Loucy (cell line): ENCODE data around the gene BPIFB4.

Source experiments
- H2AFZ ChIP-seq: fragments of 200-600 bp; sonication (generic); 2 replicates; pipeline ENCODE4 v1.6.0; 2016; ENCODE audit warnings: antibody characterized with exemption, mild to moderate bottlenecking, low read length, moderate library complexity
- H3F3A ChIP-seq: fragments of 200-600 bp; 2 replicates; pipeline ENCODE4 v1.6.0; 2016; ENCODE audit warnings: antibody characterized with exemption, low read depth, mild to moderate bottlenecking
- H3K27me3 ChIP-seq: fragments of 200-600 bp; sonication (generic); 2 replicates; pipeline ENCODE4 v1.6.1; 2014; ENCODE audit warnings: low read length, mild to moderate bottlenecking; ENCODE audit not compliant: insufficient read depth, poor library complexity, severe bottlenecking
- H3K36me3 ChIP-seq: fragments of 200-600 bp; sonication (generic); 2 replicates; pipeline ENCODE4 v1.6.1; 2016; ENCODE audit warnings: low read length; ENCODE audit not compliant: insufficient read depth
- H3K4me1 ChIP-seq: fragments of 200-600 bp; sonication (generic); 2 replicates; pipeline ENCODE4 v1.5.1; 2014; ENCODE audit warnings: low read length, mild to moderate bottlenecking; ENCODE audit not compliant: insufficient read depth, poor library complexity, severe bottlenecking
- H3K4me2 ChIP-seq: fragments of 200-600 bp; sonication (generic); 2 replicates; pipeline ENCODE4 v1.6.0; 2014; ENCODE audit warnings: antibody characterized with exemption, low read length, low read depth, mild to moderate bottlenecking; ENCODE audit not compliant: poor library complexity, severe bottlenecking
- H3K4me3 ChIP-seq: fragments of 200-600 bp; sonication (generic); 2 replicates; pipeline ENCODE4 v1.5.1; 2014; ENCODE audit warnings: low read length, mild to moderate bottlenecking, mixed read lengths; ENCODE audit not compliant: poor library complexity, severe bottlenecking
- H3K79me2 ChIP-seq: fragments of 200-600 bp; sonication (generic); 2 replicates; pipeline ENCODE4 v1.6.1; 2014; ENCODE audit warnings: low read length; ENCODE audit not compliant: insufficient read depth
- H3K9ac ChIP-seq: fragments of 200-600 bp; sonication (generic); 2 replicates; pipeline ENCODE4 v1.6.0; 2014; ENCODE audit warnings: mild to moderate bottlenecking, low read depth, low read length, moderate library complexity; ENCODE audit not compliant: poor library complexity, severe bottlenecking
- H3K9me2 ChIP-seq: fragments of 200-600 bp; sonication (generic); replicated peaks from 2 replicates; pipeline ENCODE4 v1.6.1; 2016; ENCODE audit warnings: low read depth, low read length, mixed read lengths
- H3K9me3 ChIP-seq: fragments of 200-600 bp; sonication (generic); 2 replicates; pipeline ENCODE4 v1.6.1; 2014; ENCODE audit warnings: mild to moderate bottlenecking, antibody characterized with exemption, low read length, low read depth; ENCODE audit not compliant: insufficient read depth
- H4K20me1 ChIP-seq: fragments of 200-600 bp; sonication (generic); 2 replicates; pipeline ENCODE4 v1.6.0; 2014; ENCODE audit warnings: antibody characterized with exemption, low read length, mild to moderate bottlenecking; ENCODE audit not compliant: insufficient read depth, poor library complexity, severe bottlenecking
- EZH2phosphoT487 ChIP-seq: fragments of 200-600 bp; IDR thresholded peaks from 2 replicates; pipeline ENCODE4 v1.6.1; 2018; ENCODE audit warnings: antibody characterized with exemption, mild to moderate bottlenecking, moderate library complexity, borderline replicate concordance
- TF ChIP-seq, protein P1 (sequence below): fragments of 200-600 bp; sonication (generic); conservative IDR thresholded peaks from 2 replicates; pipeline ENCODE4 v1.5.1; 2014; ENCODE audit warnings: mild to moderate bottlenecking, antibody characterized with exemption, low read length

Gene BPIFB4

DNA sequence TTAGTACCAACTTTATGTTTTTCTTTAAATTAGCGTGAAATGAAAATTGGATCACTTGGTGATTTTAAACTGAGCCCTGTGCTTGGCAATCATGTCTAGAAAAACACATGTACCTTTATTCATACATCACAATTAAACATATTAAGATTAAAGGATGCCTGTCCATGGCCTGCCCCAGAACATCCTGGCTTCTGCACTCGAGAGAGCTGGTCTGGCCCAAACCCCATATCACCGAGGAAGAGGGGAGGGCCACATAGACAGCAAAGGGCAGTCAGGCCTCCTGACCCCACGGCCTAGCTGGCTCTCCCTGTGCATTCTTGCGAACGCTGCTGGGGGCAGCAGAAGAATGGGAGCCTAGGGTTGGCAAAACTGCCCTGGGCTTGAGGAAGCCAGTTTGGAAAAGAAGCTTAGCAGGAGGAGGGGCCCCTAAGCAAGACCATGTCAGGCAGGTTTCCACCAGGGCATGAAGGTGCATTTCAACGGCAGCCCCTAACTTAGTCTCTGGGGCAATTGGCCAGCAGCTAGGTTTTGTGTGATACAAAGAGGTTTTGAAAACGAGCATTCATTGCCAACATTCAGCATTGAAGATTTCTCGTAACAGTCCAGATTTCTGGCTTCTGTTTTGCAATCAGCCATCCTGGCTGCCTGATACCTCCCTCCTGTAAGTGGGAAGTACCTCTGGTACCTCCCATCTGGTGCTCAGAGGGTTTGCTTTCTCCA is 17.2 kb upstream of the BPIFB4 start:
- Histone ChIP-seq H3F3A (no peaks in the 10 kb centered on the region), H3K36me3 (no peaks in the 10 kb centered on the region), H4K20me1 (no peaks in the 10 kb centered on the region), H3K79me2 (no peaks in the 10 kb centered on the region), H3K27me3 (no peaks in the 10 kb centered on the region), H3K4me3 (no peak overlapping the region), H3K9me3 (no peaks in the 10 kb centered on the region), H3K9me2 (no peaks in the 10 kb centered on the region), H3K9ac (no peak overlapping the region), H3K4me1 (no peaks in the 10 kb centered on the region), H3K4me2 (no peak overlapping the region), H2AFZ (no peak overlapping the region)
- no peak for TF ChIP-seq EZH2phosphoT487
- TF ChIP-seq, protein P1, sequence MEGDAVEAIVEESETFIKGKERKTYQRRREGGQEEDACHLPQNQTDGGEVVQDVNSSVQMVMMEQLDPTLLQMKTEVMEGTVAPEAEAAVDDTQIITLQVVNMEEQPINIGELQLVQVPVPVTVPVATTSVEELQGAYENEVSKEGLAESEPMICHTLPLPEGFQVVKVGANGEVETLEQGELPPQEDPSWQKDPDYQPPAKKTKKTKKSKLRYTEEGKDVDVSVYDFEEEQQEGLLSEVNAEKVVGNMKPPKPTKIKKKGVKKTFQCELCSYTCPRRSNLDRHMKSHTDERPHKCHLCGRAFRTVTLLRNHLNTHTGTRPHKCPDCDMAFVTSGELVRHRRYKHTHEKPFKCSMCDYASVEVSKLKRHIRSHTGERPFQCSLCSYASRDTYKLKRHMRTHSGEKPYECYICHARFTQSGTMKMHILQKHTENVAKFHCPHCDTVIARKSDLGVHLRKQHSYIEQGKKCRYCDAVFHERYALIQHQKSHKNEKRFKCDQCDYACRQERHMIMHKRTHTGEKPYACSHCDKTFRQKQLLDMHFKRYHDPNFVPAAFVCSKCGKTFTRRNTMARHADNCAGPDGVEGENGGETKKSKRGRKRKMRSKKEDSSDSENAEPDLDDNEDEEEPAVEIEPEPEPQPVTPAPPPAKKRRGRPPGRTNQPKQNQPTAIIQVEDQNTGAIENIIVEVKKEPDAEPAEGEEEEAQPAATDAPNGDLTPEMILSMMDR, result no peak

DNA sequence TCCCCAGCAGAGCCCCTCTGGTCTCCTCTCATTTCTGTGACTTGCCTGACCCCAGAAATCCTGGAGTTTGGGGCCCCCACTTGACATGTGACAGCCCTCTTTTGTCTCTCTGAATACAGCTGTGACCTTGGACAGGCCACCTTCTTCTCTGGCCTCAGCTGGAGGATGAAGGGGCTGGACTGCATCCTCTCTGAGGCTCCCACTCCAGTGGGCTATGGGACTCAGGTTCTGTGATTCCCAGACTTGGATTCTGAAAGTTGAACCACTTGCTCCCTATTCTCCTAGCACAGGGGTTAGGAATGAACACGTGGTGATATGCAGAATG is 16.7 kb upstream of the BPIFB4 start:
- no peaks in the 10 kb centered on the region for H3K36me3 ChIP-seq
- no peak overlapping the region for H3K4me3 ChIP-seq
- no peaks in the 10 kb centered on the region for H3K79me2 ChIP-seq
- no peaks in the 10 kb centered on the region for H4K20me1 ChIP-seq
- no peaks in the 10 kb centered on the region for H3F3A ChIP-seq
- H3K27me3 ChIP-seq, result no peaks in the 10 kb centered on the region
- TF ChIP-seq, protein P1, result no peak
- TF ChIP-seq EZH2phosphoT487, result no peak
- H3K4me2 ChIP-seq, result no peak overlapping the region
- H3K9ac ChIP-seq, result no peak overlapping the region
- no peaks in the 10 kb centered on the region for H3K9me2 ChIP-seq
- H3K4me1 ChIP-seq, result peaks cover under 1% of the 10 kb centered on the region
- H3K9me3 ChIP-seq, result no peaks in the 10 kb centered on the region
- no peak overlapping the region for H2AFZ ChIP-seq

DNA sequence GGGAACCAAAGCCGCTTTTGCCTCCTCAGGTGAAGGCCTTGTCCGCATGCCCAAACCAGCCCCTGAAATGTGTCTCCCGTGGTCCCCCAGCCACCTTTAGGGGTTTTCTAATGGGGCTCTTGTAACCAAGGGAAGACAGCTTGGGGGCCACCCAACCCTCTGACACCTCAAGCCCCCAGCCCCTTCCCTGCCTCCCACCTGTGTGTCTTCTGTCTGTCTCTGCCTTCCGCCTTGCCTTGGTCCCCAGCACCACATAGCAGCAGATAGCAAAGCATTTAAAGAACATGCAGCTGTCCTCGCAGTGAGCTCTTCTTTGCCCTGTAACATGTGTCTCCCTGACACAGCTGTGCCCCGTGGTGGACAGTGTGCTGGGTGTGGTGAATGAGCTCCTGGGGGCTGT is 16.2 kb upstream of the BPIFB4 start:
- Histone ChIP-seq H3K79me2 (no peaks in the 10 kb centered on the region), H2AFZ (no peak overlapping the region), H4K20me1 (no peaks in the 10 kb centered on the region), H3K9me3 (no peaks in the 10 kb centered on the region), H3K9ac (no peak overlapping the region), H3F3A (no peaks in the 10 kb centered on the region), H3K36me3 (no peaks in the 10 kb centered on the region), H3K4me3 (no peak overlapping the region), H3K4me2 (no peak overlapping the region), H3K4me1 (peaks cover 4% of the 10 kb centered on the region), H3K27me3 (no peaks in the 10 kb centered on the region), H3K9me2 (no peaks in the 10 kb centered on the region)
- TF ChIP-seq, protein P1, result no peak
- TF ChIP-seq EZH2phosphoT487, result no peak
